GM18873 (cell line): ENCODE data around the gene PCBP3.
"Not testable (repeated sequence)": the region's sequence is repeated elsewhere in the genome, so short reads cannot be mapped to it uniquely, and the experiment has no call there.

Experiments used
- ATAC-seq: cut with Tn5 transposase; IDR thresholded peaks from one replicate; pipeline ENCODE4 v1.9.1; 2021; ENCODE audit warnings: mild to moderate bottlenecking, moderate library complexity, moderate number of reproducible peaks; ENCODE audit not compliant: unreplicated experiment, low FRiP score

The PCBP3 gene

DNA sequence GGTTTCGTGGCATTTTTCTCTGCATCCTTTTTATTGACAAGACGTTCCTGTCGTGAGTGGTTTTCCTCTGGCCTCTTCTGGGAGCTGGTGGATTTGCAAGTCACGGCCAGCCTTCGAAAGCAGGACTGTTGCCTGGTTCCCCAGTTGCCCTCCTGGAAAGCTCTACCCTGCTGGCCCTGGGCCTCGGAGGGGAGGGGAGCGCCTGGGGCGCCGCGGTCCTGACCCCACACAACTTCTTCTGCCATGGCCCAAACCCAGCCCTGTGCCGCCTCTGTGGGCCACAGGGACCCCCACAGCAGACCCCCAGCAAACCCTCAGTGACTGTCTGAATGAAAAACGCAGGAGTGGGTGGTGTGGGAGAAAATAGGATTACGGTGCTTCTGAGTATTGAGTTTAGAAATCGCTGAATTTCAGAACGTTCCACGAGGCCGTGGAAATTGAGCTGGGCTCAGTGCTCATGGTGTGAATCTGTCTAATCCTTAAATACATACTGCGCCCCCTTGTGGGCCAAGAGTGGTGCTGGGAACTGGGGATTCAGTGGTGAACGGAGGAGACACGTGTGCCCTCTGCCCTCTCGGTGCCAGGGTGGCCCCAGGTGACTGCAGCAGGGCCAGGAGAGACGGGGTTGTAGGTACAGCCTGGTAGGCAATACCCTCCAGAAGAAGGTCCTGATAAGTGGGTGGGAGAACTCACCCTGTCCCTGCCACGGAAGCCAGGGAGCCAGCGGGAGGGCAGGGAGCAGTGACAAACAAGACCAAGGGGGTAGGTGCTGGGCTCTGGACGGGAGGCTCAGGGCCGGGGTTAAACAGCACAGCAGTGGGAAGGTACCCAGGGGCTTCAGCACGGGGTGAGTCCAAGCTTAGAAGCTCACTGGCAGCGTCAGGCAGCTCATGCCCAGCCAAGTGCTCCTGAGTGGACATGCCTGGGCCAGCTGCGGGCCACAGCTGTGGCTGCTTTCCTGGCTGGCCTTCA is 236.9 kb downstream of the PCBP3 start:
- no peak for ATAC-seq

DNA sequence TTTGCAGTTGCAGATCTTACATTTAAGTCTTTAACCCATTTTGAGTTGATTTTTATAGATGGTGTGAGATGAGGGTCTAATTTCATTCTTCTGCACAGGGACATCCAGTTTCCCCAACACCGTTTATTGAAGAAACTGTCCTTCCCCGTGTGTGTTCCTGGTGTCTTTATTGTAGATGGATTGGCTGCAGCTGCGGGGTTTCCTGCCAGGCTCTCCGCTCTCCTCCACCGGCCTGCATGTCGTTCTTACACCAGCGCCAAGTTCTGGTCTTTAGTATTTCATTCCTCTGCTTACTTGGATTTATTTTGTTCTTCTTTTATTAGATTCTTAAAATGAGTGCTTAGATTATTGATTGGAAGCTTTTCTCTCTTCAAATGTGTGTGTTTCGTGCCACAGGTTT is 239.1 kb downstream of the PCBP3 start:
- ATAC-seq: no peak

DNA sequence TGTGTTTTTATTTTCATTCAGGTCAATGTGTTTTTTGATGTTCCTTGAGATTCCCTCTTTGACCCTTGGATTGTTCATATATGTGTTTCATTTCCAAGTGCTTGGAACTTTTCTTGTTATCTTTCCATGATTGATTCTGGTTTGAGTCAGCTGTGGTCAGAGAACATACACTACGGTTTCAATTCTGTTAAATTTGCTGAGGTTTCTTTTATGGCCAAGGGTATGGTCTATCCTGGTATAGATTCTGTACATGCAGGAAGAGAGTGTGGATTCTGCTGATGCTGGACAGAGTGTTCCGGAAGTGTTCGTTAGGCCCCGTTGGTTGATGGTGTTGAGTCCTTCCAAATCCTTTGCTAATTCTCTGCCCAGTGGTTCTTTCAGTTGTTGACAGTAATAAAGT is 239.6 kb downstream of the PCBP3 start:
- ATAC-seq: no peak

DNA sequence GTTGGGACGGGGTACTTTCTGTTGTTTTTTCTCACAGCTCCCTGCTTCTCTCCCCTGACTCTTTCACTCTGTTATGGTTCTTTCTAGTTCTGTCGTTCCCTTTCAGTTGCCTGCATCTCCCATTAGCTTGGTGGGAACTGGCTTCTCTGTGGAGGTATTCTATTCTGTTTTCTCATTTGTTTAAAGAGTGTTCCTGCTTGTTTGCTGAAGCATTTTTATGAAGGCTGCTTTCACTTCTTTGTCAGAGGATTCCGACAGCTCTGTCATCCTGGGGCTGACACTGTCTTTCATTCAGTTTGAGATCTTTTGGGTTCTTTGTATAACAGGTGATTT is 242.0 kb downstream of the PCBP3 start:
- ATAC-seq: no peak

DNA sequence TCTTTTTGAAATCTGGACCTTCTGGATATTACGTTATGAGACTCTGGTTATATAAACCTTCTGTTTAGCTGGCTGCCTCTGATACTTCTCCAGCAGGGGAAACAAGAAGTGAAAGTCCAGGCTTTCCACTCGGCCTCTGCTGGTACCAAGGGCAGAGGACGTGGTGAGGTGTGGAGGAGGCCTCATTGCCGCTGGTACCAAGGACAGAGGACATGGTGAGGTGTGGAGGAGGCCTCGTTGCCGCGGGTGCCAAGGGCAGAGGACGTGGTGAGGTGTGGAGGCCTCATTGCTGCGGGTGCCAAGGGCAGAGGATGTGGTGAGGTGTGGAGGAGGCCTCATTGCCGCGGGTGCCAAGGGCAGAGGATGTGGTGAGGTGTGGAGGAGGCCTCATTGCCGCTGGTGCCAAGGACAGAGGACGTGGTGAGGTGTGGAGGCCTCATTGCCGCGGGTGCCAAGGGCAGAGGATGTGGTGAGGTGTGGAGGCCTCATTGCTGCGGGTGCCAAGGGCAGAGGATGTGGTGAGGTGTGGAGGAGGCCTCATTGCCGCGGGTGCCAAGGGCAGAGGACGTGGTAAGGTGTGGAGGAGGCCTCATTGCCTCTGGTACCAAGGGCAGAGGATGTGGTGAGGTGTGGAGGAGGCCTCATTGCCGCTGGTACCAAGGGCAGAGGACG is 242.5 kb downstream of the PCBP3 start:
- ATAC-seq: not testable (repeated sequence)

DNA sequence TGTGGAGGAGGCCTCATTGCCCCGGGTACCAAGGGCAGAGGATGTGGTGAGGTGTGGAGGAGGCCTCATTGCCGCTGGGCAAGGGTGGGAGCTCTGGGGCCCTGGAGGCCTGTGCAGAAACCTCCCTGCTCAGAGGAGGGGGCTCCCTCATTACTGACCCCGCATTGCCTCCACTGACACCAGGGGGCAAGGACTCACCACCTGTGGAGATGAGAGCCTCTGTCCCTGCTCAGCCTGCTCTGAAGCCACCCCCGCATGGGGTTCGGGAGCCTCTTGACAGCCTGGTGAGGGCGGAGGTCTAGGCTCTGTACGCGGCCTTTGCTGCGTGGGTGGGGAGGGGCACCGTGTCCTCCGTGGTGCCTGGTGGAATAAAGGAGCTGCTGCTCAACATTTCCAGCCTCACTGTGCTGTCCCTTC is 243.1 kb downstream of the PCBP3 start:
- ATAC-seq: no peak

DNA sequence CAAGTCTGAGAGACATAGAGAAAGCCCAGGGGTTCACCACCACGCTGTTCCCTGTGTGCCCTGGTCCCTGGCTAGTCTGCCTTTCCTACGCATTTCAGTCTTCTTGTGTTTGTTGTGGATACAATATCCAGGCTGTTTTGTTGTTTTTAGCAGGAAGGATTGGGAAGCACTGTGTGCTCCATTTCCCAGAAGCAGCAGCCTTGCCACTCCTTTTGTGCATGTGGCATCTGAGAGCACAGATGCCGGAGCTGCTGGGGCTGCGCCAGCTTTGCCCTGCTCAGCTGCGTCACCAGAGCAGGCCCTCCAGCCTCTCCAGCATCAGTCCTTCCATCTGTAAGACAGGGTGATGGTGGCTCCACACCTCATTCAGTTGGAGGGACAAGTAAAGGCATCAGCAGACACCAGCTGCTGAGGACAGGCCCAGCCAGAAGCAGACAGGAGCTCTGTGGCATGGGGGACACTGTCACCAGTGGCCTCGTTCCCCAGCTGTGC is 243.6 kb downstream of the PCBP3 start:
- ATAC-seq: no peak

DNA sequence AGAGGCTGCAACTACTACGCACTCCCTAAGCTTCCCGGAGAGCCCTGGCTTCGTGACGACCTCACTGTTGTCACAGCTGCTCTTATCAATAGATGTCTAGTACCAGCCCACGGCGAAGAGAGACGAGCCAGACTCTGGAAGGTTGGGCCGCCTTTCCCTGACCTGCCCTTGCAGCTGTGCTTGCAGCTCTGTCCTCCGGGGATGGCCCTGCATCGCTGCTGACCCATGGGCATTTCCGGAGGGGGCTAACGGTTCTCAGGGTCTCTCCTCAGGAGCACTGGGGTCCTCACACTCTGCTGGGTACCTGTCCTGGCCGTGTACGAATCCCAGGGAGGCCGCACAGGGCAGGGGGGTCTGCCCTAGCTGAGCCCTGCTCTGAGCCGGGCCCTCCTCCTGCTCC is 244.3 kb downstream of the PCBP3 start:
- no peak for ATAC-seq

DNA sequence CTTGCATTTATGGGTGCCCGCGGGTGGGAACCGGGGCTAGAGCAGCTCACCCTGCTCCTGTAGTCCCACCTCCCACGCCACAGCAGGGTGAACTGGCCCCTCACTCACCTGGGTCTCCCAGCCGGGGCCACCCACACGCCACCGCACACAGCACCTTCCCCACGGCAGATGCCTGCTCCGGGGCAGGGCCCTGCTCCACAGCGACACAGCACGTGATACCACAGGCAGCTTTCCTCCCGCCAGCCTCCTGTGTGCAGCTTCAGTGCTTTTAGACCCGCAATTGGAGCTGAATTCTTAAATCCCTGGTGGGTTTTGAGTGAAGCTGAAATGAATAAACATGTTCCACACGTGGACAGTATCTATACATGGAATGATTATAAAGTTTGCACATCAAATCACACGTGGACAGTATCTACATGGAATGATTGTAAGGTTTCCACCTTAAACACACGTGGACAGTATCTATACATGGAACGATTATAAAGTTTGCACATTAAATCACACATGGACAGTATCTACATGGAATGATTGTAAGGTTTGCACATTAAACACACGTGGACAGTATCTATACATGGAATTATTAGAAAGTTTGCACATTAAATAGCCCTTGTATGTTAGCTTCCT is 245.0 kb downstream of the PCBP3 start:
- ATAC-seq: no peak

DNA sequence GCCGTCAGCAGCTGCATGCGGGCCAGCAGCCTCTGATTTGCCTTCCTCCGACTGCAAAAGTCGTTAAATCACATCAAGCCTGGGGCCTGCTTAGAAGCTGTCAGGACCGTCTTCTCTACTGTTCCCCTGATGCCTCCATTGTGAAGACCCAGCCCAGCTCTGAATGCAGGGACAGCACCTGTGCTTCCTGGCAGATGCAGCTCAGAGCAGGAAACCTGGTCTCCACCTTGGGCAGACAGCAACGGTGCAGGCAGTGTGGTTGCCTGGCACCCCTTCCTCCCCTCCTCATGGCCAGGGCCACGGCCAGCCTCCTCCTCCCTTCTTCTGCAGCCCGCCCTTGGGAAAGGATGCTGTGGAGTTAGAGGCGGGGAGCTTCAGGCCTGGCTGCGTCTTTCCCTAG is 245.7 kb downstream of the PCBP3 start:
- no peak for ATAC-seq

DNA sequence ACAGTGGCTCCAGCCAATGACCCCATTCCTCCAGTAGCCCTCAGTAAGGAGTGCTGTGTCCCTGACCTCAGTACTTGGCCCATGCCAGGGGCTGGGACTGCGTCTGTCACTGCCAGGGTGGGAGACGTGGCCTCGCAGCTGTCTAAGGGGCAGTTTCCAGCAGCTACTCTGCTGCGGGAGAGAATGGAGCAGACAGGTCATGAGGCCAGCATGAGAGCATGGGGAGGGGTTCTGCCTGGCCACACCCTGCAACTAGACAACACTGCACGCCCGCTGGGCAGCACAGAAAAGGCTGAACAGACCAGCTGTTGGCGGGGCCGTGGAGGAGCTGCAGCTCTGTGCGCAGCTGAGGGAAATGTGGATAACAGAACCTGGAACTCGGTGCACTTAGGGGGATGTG is 246.4 kb downstream of the PCBP3 start:
- ATAC-seq: no peak

DNA sequence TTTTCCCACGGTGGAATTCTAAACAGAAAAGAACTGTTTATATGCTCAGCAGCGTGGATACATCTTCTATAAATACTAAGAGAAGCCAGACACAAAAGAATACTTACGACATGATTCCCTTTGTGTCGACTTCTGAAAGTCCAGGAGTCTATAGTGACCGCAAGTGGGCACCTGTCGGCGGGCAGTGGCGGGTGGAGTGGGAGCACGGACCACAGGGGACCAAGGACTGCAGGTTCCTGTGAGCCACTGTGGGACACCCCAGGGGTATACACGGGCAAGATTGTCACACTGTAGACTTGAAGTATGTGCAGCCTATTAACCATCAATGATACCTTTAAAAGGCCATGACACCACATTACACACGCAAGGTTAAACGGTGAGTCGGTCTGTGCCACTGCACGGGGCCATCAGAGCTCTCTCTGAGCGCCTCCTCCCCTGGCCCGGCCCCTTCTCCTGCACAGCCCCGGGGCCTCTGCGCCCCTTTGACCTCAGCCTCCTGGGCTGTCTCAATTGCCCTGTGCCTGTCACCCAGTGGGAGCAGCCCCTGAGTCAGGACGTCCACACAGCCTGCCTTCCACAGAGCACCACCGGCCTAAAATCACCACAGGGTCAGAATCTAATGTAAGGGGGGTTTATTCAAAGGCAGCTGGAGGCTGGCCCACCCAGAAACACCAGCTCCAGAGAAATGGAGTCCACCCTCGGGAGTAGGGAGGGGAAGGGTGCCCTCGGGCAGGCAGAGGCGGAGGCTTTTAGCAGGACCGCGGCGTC is 248.0 kb downstream of the PCBP3 start:
- ATAC-seq: no peak

DNA sequence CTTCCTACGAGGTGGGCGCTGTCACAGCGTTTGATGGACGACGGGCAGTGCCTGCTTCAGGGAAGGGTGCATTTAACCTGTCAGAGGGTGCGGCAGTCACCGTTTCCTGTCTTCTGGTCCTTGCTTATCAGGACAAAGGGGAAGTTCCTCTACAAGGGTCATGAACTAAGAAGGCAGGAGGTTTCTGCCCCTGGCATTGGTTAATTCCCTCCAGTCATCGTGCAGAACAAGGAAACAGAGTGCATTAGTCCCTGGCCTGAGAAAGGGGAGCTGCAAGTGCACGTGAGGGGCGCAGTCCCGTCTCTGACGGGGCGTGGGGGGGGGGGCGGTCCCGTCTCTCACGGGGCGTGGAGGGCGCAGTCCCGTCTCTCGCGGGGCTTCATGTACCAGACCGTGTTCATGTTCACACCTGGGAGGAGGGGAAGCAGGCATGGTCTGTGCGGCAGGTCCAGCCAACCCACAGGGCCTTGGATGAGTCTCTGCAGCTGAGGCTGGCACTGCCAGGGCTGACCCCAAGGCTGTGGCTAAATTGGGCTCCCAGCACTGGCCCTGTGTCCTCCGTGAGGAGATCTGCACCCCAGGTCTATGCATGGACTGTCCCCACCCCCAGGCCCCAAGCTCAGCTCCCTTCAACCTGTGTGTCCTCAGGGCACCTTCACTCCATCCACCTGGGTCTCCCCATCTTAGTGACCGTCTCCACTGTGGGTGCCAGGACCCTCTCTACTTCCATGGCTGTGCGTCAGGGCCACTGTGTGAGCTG is 248.8 kb downstream of the PCBP3 start:
- ATAC-seq: no peak

DNA sequence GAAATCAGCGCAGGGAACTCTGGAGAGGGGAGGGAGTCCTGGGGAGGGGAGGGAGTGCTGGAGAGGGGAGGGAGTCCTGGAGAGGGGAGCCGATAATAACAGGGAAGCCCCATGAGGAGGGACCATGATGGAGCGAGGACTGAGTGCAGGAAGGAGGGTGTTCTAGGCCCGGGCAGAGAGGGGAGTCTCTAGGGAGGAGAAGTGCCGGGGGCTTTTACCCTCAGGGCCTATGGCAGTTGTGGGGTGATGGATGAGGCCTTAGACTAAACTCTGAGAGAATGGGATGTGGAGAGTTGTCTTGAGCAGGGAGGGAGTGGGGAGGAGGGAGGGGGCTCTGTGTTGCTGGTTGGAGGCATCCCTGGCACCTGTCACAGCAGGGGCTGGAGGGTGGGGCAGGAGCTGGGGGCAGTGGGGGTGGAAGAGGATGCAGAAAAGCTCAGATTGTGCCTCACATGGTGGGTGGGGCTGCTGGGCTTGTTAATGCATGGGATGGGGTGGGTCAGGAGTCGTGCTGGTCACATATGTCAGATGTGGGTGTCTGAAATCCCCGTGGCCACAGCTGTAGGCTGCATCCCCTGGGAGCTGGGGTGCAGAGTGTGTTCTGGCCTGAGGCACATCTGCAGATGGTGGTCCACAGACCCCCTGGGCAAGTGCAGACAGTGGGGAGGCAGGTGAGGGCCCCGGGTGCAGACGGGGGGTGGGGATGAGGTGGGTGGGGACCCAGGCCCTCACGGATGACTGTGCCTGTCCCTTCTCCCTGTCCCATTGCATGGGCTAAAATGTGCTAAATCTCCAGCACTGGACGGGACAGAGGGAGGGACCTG is 249.6 kb downstream of the PCBP3 start:
- no peak for ATAC-seq

DNA sequence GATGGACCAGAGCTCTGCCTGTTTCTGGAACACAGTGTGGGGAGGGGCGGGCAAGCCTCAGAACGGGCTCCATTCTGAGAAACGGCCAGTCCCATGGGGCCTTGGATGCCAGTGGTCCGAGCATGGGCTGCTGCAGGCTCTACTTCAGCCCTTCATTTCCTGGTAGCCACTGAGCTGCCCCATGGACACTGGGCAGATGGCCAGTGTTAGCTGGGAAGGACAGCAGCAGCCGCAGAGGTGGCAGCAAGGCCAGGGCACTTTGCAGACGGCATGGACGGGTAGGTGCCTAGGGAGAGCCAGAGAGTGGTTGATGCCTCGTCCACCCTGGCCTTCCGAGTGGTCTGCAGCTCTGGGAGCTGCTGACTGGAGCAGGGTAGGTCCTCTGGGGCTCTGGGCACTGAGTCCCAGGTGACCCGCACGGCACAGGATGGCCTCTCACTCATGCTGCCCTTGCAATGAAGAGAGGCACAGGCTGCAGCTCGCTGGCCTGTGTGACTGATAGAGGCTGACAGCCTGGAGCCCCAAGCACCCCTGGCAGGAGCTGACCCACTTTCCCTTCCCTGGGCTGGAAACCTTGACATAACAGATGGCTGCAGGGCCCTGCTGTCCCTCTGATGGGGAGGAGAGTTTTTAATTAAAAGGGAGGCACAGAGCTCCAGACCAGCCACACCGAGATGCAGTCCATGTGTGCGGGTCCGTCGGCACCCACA is 250.4 kb downstream of the PCBP3 start:
- ATAC-seq: no peak

DNA sequence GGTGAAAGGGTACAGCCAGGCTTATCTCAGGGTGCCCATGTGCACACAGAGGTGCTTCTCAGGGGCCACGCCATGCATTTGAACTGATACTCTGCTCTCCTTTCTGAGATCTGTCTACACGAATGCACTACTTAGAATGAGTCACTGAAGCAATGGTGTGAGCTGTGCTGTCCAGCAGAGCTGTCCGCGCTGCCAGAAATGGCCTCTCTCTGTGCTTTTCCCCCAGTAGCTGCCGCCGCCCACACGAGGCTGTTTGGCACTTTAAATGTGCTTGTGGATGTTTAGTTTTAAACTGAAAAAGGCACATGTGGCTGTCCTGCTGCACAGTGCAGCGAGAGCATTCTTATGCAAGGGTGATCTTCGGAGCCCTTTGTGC is 250.9 kb downstream of the PCBP3 start:
- no peak for ATAC-seq

DNA sequence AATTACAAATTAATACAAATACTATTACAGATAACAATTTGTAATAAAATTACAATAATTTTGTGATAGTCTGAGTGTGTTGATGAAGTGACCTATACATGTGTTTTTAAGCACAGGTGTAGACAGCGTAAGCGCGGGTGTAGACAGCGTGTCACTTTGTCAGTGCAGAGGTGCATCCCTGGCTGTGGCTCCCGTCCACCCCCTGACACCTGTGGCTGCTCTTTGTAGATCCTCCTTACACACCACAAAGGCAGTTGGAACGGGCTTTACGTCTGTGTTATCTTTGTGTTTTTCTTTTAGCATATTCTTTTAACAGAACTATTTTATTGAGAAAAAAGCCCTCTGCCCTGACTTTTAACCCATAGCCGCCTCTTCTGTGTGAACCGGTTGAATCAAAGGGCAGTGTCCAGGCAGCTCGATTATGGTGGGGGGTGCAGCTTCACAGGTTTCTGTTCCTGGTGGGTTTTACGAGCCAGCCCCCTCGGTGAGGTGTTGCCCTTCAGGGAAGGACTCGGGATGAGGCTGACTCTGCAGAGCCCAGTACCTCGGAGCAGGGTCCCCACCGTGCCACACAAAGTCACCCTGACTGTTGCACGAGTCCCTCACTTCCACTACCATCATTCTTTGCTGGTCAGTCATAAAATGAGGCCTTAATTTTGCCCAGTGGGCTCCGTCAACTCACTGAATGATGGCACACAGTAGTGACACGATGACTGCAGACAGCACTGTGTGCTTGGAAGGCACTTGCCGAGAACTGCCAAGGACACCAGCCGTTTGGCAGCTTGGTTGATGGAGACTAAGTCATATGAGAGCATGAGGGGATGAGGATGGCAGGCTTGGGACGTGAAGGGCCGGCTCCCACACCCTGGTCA is 251.6 kb downstream of the PCBP3 start:
- ATAC-seq: no peak
